NCI-H1092 (cell line): Measurements from ENCODE around the gene SETD6.
A peak's percentile ranks its signal among the peaks of the same experiment; 100 is the strongest.
"Not testable (repeated sequence)": the region's sequence is repeated elsewhere in the genome, so short reads cannot be mapped to it uniquely, and the experiment has no call there.

ENCODE experiments used
- DNase-seq: peaks from one replicate; lab custom pipeline; 2025; lab: John Stamatoyannopoulos, UW

The SETD6 gene

GRCh38 chr16:58515125-58515870, at the start of gene SETD6:
SETD6 (plus strand) TSS chr16:58515517; CDS start chr16:58515538, 21 bp downstream.
- DNase-seq, result peak; percentile 72

- no peak for DNase-seq
These were observed 49.5 kb upstream of the SETD6 start for GRCh38 chr16:58465817-58466216.

- DNase-seq, result no peak
These were observed 48.9 kb upstream of the SETD6 start for GRCh38 chr16:58466396-58466795.

GRCh38 chr16:58467905-58468304, 47.4 kb upstream of the SETD6 start:
- no peak for DNase-seq

- no peak for DNase-seq
These were observed 43.9 kb upstream of the SETD6 start for GRCh38 chr16:58471209-58471975.

- no peak for DNase-seq
These were observed 43.1 kb upstream of the SETD6 start for GRCh38 chr16:58472266-58472665.

- DNase-seq, result no peak
These were observed 42.5 kb upstream of the SETD6 start for GRCh38 chr16:58472827-58473226.

- no peak for DNase-seq
These were observed 41.0 kb upstream of the SETD6 start for GRCh38 chr16:58474296-58474695.

- no peak for DNase-seq
These were observed 40.2 kb upstream of the SETD6 start for GRCh38 chr16:58475091-58475619.

- no peak for DNase-seq
These were observed 38.5 kb upstream of the SETD6 start for GRCh38 chr16:58476791-58477190.

- no peak for DNase-seq
These were observed 36.9 kb upstream of the SETD6 start for GRCh38 chr16:58478427-58478826.

GRCh38 chr16:58481226-58481869, 34.0 kb upstream of the SETD6 start:
- DNase-seq, result no peak

GRCh38 chr16:58481931-58482330, 33.4 kb upstream of the SETD6 start:
- no peak for DNase-seq

GRCh38 chr16:58485184-58485887, 30.0 kb upstream of the SETD6 start:
- DNase-seq, result no peak

- peak; percentile 77 for DNase-seq
These were observed 27.6 kb upstream of the SETD6 start for GRCh38 chr16:58487566-58488351.

GRCh38 chr16:58488531-58488930, 26.8 kb upstream of the SETD6 start:
- no peak for DNase-seq

- no peak for DNase-seq
These were observed 25.3 kb upstream of the SETD6 start for GRCh38 chr16:58490065-58490464.

- not testable (repeated sequence) for DNase-seq
These were observed 24.8 kb upstream of the SETD6 start for GRCh38 chr16:58490539-58490938.

GRCh38 chr16:58492066-58492465, 23.3 kb upstream of the SETD6 start:
- no peak for DNase-seq

GRCh38 chr16:58492735-58493134, 22.6 kb upstream of the SETD6 start:
- DNase-seq, result no peak

- DNase-seq, result no peak
These were observed 21.4 kb upstream of the SETD6 start for GRCh38 chr16:58493756-58494431.
